HG02798 (cell line): ENCODE data around the gene ACE.

Experiments
- ATAC-seq: cut with Tn5 transposase; IDR thresholded peaks from one replicate; pipeline ENCODE4 v1.9.1; 2021; ENCODE audit warnings: mild to moderate bottlenecking; ENCODE audit not compliant: unreplicated experiment, poor library complexity

Gene ACE

DNA sequence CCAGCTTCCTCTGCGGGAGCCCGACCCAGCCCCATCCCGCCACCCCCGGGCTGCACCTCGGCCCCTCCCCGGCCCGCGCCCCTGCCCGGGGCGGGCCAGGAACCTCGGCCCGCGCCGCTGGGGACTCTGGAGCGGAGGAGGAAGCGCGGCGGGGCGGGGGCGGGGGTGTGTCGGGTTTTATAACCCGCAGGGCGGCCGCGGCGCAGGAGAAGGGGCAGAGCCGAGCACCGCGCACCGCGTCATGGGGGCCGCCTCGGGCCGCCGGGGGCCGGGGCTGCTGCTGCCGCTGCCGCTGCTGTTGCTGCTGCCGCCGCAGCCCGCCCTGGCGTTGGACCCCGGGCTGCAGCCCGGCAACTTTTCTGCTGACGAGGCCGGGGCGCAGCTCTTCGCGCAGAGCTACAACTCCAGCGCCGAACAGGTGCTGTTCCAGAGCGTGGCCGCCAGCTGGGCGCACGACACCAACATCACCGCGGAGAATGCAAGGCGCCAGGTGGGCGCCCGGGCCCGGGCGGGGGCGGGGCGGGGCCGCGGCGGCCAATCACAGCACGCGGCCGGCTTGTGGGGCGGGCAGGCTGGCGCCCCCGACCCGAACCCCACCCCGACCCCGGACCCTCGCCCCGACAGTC, at the start of gene ACE:
Gene ACE (plus strand): TSS at position 208 of the 626 bp plus-strand sequence. CDS start 34 bp downstream, at position 242.
- ATAC-seq: no peak

DNA sequence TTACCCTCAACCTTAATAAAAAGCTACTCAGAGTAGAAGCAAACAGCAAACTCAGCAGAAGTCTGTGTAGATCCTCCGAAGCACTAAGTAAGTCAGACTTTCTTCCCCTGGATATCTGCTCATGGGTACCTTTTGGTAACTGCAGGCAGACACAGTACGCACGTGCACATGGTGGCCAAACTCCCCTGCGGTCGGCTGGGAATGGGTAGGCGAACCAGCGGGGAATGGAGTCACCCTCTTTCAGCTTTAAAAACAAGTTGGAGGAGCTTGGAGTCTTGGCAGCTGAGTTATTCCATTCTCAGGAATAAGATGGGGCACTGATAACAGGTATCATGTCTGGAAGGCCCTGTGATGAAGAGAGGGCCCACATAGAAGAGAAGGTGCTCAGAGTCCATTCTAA, 47.1 kb upstream of the ACE start:
- ATAC-seq: no peak

DNA sequence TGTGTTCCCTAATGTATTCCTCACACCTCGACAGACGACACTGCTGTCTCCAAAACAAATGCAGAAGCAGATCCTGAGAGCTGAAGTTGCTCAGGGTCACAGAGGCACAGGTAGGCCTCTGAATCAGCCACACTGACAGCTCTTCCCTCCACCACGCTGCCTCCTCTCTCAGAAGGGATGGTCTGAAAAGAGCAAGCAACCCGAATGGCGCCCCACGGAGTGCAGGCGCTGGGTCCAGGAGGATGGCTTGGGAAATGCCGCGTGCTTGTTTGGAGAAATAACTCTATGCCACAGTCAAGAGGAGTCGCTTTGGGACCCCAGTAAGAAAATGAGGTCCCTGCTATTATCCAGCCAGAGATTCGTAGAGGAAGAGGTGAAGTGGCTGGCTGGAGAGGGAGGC, 46.6 kb upstream of the ACE start:
- no peak for ATAC-seq

DNA sequence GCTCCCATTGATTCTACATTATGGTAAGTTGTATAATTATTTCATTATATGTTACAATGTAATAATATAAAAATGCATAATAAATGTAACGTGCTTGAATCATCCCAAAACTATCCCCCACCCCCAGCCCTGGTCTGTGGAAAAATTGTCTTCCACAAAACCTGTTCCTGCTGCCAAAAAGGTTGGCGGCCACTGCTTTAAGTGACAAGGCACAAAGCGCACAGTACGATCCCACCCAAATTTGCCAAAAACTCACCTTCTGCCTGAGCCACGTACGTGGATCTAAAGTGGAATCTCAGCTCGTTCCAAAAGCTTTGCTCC, 45.3 kb upstream of the ACE start:
- ATAC-seq: no peak

DNA sequence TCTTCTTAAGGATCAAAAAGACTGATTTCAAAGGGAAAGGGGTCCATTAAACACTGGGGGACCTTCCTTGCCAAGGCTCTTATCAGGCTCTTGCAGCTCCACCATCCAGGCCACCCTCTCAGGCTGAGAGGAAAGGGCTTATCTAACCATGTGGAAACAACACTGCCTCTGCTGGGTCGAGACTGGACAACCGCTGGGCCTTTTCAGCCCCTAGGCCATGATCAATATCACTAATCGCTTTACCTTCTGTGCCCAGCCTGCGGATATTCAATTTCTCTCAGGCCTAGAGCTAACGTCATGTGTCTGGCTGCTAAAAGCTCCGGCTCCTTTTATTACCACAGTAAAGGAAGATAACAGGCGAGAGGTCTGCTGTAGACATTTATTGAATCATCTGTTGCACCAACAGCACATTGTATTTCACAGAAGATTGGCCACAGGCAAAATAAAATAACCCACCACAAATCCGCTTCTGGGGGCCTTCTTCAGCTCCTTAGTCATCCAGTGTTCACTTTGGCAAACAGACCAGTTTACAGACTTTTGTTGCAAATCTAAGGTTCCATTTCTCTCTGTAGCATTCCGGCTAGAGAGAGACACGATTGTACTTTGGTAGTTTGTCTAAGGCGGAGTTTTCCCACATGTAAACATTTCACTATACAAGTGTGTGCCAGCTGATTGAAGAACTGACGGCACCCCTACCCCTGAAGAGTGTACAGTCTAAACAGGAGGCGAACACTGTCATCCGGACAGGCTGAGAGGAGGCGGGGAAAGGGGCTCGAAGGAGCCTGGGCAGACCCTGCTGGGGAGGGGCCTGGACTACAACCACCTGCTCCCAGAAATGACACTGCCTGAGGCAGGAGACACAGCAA, 44.7 kb upstream of the ACE start:
- no peak for ATAC-seq

DNA sequence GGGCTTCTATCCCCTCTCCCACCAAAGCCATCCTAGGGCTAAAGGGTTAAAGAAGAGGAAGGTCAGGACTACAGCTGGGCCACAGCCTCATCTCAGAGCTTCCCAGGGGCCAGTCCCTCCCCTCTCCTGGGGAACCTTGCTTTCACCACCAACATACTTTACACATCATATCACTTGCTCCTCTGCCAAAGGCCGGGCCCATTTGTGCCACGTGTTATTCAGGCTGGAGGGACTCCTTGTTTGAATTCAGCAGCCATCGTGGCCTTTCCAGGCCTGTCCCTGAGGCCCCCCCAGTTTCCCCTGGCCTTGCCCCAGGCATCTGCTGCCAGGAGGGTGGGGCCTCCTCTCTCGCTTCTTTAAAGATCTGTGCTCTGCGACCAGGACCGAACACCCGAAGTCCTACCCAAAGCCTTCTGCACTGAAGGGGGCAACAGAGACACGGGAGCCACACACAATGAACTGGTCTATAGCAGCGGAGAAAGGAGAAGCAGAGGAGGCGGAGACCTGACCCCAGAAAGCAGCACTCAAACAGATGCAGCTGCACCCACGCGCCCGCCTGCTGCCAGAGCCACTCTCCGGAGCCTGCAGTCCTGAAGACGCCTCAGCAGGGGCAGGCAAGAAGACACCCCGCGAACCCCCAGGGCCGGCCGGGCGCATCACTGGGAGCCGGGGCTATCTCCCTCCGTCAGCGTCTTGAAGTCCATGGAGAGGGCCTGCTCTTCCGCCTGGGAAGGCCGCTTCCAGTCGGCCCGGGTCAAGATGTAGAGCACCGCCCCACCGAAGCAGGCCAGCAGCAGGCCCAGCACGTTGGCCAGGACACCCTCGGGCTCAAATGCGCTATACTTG, 42.9 kb upstream of the ACE start:
- ATAC-seq: no peak

DNA sequence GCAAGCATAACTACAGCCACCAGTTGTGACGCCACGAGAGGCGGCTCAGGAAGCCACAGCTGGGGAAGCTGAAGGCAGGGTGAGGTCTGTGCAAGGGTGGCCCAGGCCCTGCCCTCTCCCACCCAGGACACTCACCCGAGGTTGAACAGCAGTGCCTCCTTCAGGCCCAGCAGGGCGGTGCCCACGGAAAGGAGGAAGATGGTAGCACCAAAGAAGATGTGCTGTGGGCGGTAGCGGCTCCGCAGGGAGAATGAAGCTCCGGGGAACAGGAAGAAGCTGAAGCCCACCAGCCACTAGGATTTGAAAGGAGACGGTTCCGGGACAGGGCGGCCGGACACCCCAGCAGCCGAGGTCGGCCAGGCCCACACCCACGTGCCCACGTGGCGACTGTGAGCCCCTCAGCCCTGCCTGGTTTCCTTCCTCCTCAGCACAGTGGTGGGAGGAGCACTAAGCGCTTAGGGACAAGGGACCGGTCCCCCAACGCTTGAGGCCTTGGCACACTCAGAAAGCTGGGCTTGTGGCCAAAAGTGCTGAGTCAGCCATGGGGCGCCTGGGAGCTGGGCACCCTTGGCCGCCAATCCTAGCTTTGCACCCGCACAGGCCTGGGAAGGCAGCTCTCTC, 41.8 kb upstream of the ACE start:
- ATAC-seq: no peak

DNA sequence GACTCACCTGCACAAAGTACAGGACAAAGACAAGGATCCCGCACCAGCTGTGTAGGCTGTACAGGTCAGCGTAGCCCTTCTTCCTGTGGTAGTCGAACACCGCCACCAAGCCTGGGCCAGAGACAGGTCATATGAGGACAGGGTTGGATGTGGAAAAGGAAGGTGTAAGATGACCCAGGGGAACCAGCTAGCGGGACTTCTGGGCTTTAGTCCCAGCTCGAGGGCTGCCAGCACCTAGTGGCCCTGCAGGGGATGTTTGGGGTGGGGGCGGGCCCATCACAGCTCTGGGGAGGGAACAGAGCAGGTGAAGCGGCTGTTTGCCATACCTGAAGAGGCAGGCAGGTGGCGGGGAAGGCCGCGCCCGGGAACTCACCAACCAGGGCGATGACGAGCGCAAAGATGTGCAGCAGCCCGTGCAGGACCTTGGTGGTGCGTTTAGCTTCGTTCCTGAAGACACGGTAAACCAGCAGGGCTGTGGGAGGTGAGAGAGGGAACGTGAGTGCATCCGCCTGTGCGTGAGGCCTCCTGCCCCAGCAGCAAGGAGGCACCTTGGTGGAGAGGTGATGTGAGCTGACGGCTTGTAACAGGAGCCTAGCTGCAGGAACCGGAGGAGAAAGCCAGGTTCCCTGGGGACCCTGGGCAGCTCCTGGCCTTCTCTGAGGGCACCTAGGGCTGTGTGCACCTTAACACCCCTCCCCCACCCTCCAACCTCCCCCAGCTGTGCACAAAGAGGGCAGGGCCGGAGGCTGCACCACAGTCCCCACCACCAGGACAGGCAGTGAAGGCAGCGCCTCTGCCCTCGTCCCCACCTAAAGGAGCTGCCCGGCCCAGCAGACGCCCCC, 41.0 kb upstream of the ACE start:
- ATAC-seq: no peak

DNA sequence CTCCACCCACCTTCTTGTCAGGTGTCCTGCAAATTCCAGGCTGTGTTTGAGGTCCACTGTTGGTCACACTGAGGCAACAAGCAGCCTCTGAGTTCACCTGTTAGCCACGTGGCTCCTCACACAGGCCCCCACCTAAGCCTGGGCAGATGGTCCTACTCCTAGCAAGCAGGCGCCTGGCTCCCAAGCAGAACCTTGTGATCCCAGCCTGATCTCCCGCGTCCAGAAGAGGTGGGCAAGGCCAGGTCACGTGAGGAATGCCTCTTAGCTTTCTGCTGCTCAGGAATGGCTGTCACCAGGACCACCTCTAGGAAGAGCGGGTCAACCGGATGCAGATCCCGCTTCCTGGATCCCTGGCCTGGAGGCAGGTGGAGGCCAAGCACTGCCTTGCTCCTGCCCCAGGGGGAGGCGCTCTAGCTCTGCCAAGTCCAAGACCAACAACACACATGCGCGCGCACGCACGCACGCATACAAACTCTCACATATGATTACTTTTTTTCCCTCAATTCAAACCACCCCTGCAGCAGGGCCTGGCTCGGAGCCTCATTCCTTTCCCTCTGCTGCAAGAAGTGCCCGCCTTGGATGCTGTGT, 40.2 kb upstream of the ACE start:
- no peak for ATAC-seq

DNA sequence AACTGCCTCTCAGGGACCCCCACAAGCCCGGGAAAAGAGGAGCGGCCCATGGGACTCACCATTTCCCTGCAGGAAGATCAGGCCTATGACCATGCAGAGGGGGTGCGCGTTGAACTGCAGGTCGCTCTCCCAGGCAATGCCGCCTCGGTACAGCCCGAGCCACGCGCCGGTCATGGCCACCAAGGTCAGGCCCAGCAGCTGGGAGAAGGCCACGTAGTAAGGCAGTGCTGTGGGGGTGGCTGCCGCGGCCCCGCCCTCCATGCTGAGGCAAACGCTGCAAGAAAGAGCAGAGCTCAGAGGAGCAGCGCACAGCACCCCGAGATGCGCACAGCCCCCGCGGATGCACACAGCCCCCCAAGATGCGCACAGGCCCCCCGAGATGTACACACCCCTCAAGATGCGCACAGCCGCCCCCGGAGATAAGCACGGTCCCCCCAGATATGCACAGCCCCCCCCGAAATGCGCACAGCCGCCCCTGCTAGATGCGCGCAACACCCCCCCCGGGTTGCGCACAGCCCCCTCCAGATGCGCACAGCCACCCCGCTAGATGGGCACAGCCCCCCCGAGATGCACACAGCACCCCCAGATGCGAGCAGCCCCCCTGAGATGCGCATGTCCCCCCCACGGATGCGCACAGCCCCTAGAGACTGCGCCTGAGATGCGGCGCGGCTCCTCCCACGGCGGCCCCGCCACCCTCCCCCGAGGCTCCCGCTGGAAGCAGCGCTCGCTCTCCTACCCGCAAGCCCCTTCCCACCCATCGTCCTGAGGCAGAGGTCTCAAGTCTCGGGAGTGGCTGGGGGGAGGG, 39.4 kb upstream of the ACE start:
- no peak for ATAC-seq

DNA sequence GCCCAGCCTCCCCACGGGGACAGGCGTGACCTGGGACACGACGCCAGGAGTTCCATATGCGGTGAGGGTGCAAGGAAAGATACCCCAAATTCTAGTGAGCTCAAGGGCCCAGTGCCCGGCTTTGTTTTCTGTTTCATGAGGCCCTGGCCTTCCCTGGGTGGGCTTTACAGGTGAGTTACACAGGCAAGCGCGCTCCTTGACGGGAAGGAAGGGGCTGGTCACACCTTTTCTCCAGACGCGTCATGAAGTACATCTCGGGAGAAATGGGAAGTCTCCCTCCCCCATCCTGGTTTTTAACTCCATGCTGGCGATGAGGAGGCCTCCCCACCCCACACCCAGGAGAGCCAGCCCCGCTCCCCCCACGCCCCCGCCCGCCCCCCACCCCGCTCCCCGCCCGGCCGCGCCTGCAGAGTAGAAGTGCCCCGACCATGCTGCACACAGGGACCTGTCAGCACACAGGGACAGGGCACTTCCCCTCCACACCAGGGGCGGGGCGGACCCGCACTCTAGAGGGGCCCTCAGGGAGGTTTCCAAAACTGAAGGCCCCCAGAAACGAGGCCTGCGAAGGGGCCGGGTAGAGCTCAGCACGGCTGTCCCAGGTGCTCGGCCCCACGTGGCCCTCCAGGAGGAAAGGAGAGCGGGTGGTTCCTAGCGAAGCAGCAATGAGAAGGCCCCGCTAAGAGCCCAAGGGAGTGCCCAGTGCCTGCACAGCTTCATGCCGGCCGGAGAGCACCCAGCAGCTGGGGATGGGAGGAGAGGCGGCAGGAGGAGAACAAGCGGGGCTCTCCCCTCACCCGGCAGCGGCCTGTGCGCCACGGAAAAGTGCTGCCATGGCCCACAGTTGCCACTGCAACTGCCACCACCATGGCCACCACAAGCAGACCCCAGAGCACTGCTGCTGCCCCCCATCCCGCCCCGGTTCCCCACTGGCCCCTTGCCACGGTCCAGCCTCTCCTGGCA, 38.5 kb upstream of the ACE start:
- ATAC-seq: no peak

DNA sequence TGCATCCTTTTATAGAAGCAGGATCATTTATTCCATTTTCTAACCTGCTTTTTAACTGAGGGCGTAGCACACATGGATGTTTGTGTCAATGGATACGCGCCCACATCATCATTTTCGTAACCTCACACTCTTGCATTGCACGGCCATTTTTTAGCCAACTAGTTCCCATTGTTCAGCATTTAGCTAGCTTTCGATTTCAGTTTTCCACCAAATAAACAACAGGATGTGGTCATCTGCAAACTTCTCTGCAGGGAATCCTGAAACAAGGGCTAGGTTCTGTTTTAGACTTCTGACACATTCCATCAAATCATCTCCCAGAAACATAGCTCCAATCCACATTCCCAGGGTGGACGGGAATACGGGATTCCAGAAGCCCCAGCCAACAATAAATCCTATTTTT, 37.2 kb upstream of the ACE start:
- ATAC-seq: no peak

DNA sequence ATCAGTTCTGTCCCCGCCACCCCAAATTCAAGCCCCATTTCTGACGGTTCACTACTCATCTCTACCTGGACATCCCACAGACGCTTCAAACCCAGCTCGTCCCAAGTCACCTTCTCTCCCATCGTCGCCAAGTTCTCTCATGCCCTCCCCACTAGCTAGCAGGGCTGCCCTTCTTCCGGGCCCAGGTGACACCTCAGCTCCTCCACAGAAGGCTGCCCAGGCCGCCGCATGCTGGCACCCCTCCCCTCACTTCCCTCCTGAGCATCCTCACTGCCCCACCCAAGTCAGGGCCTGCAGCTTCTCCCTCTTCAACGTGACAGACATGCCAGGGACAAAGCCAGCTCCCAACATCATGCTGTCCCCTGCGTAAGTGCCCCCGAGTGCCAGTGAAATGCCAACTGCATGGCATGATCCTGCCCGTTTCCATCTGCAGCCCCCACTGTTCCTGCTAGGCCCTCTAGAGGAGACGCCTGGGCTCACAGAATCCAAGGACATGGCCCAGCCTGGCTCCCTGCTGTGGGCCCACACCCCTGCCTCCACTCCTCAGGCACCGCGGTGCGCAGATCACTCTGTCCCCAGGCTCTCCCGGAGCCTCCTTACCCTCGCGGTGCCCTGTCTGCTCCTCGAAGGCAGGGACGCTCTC, 36.6 kb upstream of the ACE start:
- no peak for ATAC-seq

DNA sequence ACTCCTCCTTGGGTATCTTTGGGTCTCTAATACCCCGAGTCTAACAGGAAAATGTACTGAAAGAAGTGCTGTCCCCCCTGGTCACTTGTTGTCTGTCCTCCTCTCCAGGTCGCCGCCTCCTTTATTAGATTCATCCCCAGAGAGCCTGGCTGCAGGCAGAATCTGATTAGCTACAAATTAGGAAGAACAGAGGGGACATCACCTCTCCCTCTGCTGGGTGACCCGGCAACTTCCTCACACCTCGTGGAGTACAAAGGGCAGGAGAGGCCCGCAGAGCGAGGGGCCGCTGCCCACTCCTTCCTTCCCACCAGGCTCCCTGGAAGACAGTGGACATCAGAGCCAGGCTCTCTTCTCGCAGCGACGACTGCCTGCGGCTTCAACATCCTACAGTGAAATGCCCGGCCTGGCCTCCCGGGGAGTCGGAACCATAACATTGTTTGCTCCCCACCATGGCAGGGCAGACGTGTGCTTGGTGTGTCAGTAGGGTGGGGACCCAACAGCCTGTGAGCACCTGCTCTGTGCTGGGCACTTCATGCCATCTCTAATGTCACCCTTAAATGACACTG, 36.0 kb upstream of the ACE start:
- ATAC-seq: no peak

DNA sequence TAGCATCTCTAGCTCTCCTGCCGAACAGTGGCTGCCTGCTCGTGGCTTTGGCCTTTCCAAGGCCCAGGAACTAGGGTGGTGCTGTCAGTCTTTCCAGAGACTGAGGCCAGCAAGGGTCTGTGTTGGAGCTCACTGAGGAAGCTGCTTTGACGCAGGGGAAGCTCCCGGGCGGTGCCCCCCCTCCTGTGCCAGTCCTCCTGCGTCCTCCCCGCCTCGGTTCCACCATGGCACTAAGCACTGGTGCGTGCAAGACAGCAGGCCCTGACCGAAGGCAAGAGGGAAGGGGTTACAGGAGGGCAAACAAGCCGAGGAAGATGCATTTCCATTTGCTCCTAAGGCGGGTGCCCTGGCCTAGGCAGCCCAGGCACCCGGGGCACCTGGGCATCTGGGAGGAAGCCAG, 35.2 kb upstream of the ACE start:
- ATAC-seq: no peak

DNA sequence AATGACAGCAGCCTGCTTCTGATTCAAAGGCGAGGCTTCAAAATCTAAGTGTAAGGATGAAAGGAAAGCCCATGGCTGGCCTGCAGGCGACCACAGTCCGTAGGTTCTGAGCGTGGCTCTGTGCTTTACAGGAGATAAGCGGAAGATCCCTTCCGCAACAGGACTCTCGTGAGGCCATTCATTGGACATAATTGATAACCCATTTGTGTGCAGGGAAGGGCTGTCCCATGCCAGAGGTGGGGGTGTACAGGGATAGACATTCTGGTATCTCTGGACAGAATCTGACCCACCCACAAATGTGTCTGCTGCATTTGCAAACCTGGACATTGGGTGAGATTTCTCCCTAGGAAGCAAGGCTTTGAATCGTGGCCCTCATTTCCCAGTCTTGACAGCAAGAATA, 34.8 kb upstream of the ACE start:
- no peak for ATAC-seq

DNA sequence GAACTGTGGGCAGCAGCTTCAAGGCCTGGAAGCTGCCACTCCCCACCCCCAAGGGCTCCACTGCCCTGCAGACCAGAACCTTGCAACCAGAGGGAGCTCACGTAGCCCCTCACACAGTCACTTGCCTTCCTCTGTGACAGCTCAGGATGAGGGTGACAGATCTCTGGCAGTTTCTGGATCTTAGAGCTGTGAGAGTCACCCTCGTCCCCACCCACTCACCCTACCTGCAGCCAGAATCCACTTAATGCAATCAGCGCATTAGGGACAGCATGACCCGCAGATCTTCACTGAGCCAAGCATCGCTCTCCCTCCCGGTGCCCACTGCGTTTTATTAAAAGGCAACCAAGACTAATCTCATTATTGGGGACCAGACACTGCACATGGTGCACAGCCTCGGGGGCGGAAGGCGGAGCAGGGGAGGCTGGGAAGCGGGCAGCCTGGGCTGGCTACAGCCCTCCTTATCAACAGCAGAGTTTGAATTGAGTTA, 34.3 kb upstream of the ACE start:
- no peak for ATAC-seq
